ENCODE data around the gene CLEC4F. TPM values are rescaled to one million over a fixed set of nuclear protein-coding genes. Genes with fewer than 3 reads are reported as not detected.

The CLEC4F gene
- polyA plus RNA-seq, 1 donor, result 2.9 TPM

Other genes starting within 250 kb of the CLEC4F start
- gene ADD2, start 52.4 kb downstream of the CLEC4F start, polyA plus RNA-seq, result 4.0 TPM
- gene FIGLA, start 30.0 kb downstream of the CLEC4F start, polyA plus RNA-seq, result not detected
- gene CD207, start 15.2 kb upstream of the CLEC4F start, polyA plus RNA-seq, result 1.9 TPM
- 0.34 TPM for gene VAX2, start 80.0 kb upstream of the CLEC4F start, polyA plus RNA-seq
- 1.6 TPM for gene ATP6V1B1, start 115.3 kb upstream of the CLEC4F start, polyA plus RNA-seq
- gene ANKRD53, start 158.0 kb upstream of the CLEC4F start, polyA plus RNA-seq, result 2.3 TPM
- gene TEX261, start 174.3 kb upstream of the CLEC4F start, polyA plus RNA-seq, result 43.6 TPM
- 74.0 TPM for gene NAGK, start 248.0 kb upstream of the CLEC4F start, polyA plus RNA-seq